ENCODE results near the gene MYO5A. TPM values are rescaled to one million over a fixed set of nuclear protein-coding genes. Genes with fewer than 3 reads are reported as not detected.

Gene MYO5A
- polyA plus RNA-seq, 1 of the 3 experiments (the other 2 are of a cell fraction), result 11.0 TPM

GRCh38 chr15:52480990-52481389 lies 47.7 kb downstream of the MYO5A start (continued):
- no peak for TF ChIP-seq REST (IDR thresholded peaks at IDR 0.05; ENCODE audit: low read depth, low read length)
- TF ChIP-seq IRF3 (IDR thresholded peaks at IDR 0.05; ENCODE audit: low read depth, low read length), result no peak
- no peak for TF ChIP-seq USF1 (IDR thresholded peaks at IDR 0.05; ENCODE audit: borderline replicate concordance, low read depth)
- no peak for TF ChIP-seq NFIC (IDR thresholded peaks at IDR 0.05; ENCODE audit: borderline replicate concordance)
- no peak for TF ChIP-seq CHD2 (IDR thresholded peaks at IDR 0.05; ENCODE audit: low read length, partially characterized antibody)
- TF ChIP-seq FOXM1 (IDR thresholded peaks at IDR 0.05; ENCODE audit: low read depth), result no peak

GRCh38 chr15:52466716-52467115 lies 62.0 kb downstream of the MYO5A start:
- DNase-seq, result no peak
- ChIA-PET CTCF (interaction anchor here (0.7 kb wide), 2 partner anchors 13 to 25 kb away, joined by 3 read pairs; no protein-coding TSS in a partner anchor), POLR2A (no interaction called here)
- H3F3A ChIP-seq (replicated peaks; ENCODE audit: insufficient read depth), result no peaks in the 10 kb centered on the region
- H3K79me2 ChIP-seq (ENCODE audit: insufficient read depth), result peaks cover 1% of the 10 kb centered on the region; the same call in 1 of the 2 replicates
- no peak overlapping the region for H3K9ac ChIP-seq
- WGBS (ENCODE audit: low lambda C conversion rate), result 94% methylated on average over 2 of the region's 2 CpGs
- H3K9me3 ChIP-seq, result no peaks in the 10 kb centered on the region
- H3K27me3 ChIP-seq (ENCODE audit: insufficient read depth), result no peaks in the 10 kb centered on the region
- TF ChIP-seq RFX5 (IDR thresholded peaks at IDR 0.05; ENCODE audit: low read length) (no peak), GABPA (IDR thresholded peaks at IDR 0.05; ENCODE audit: low read depth) (no peak), MXI1 (IDR thresholded peaks at IDR 0.05; ENCODE audit: low read depth, low read length) (no peak), YY1 (IDR thresholded peaks at IDR 0.05; ENCODE audit: low read depth) (no peak), TCF12 (IDR thresholded peaks at IDR 0.05) (no peak)
- H3K4me1 ChIP-seq (ENCODE audit: control insufficient read depth in 1 of 2, insufficient read depth in 2 of 2, low read depth in 1 of 2, low read length in 1 of 2), result peaks cover 3 to 9% of the 10 kb centered on the region in 2 experiments; a peak in 2 of 4 replicates
- no peaks in the 10 kb centered on the region for H4K20me1 ChIP-seq (ENCODE audit: insufficient read depth)
- no peak overlapping the region for H2AFZ ChIP-seq (ENCODE audit: low read depth)
- no peaks in the 10 kb centered on the region for H3K9me2 ChIP-seq
- no peak overlapping the region for H3K4me2 ChIP-seq
- H3K36me3 ChIP-seq (replicated peaks in 1 of 2; ENCODE audit: control insufficient read depth in 1 of 2, insufficient read depth in 2 of 2, low read length in 1 of 2), result no peaks in the 10 kb centered on the region
- no peak overlapping the region for H3K27ac ChIP-seq (ENCODE audit: low read depth in 2 of 2, low read length in 1 of 2)
- no peak overlapping the region for H3K4me3 ChIP-seq (ENCODE audit: low read depth in 2 of 2, low read length in 1 of 2)

Measured in SK-N-SH (cell line).